Activated CD4-positive, alpha-beta T cell treated with anti-CD3 and anti-CD28 coated beads for 36 hours (primary cell): ENCODE measurements around the gene AGAP2. TPM values are rescaled to one million over a fixed set of nuclear protein-coding genes. Genes with fewer than 3 reads are reported as not detected.

Experiments used
- ATAC-seq: fragments of 200-7000 bp; cut with Tn5 transposase; one replicate; pipeline ENCODE4 v1.10.0; 2021; ENCODE audit warnings: mild to moderate bottlenecking, moderate library complexity
- CTCF ChIA-PET: fragments of 350-600 bp; sonication (Branson Sonifier 250); formaldehyde crosslinking; loops from one replicate; lab custom pipeline; 2021; ENCODE audit warnings: antibody characterized with exemption; lab: Charles Lee
- POLR2A ChIA-PET: fragments of 350-600 bp; sonication (Branson Sonifier 250); formaldehyde crosslinking; loops from one replicate; lab custom pipeline; 2021; ENCODE audit warnings: antibody characterized with exemption, inconsistent platforms; lab: Charles Lee
- DNase-seq: peaks from one replicate; pipeline ENCODE4 v3.0.0-alpha.2; 2020
- H3K27ac Mint-ChIP-seq: one replicate; pipeline ENCODE4 v1.8.0; 2021; ENCODE audit warnings: mixed read lengths
- H3K27me3 Mint-ChIP-seq: one replicate; pipeline ENCODE4 v1.8.0; 2021; ENCODE audit warnings: mixed read lengths
- H3K36me3 Mint-ChIP-seq: one replicate; pipeline ENCODE4 v1.8.0; 2021; ENCODE audit warnings: low read depth, mixed read lengths
- H3K4me1 Mint-ChIP-seq: one replicate; pipeline ENCODE4 v1.8.0; 2021; ENCODE audit warnings: mixed read lengths
- H3K4me3 Mint-ChIP-seq: one replicate; pipeline ENCODE4 v1.8.0; 2021; ENCODE audit warnings: mild to moderate bottlenecking, moderate library complexity, mixed read lengths
- H3K9me3 Mint-ChIP-seq: one replicate; pipeline ENCODE4 v1.8.0; 2021; ENCODE audit warnings: low read depth, mixed read lengths
- intact Hi-C, 2 experiments: fragments of 100-400 bp; cut with DNase I in 1 of 2; cut with micrococcal nuclease in 1 of 2; formaldehyde crosslinking; loops; one replicate each; pipeline versions ENCODE4 v1.14.2 to v1.15.1; 2022 to 2024; cut with DNase I, micrococcal nuclease
- total RNA-seq, 2 experiments: library from RNA; stranded (reverse); gene quantifications; one replicate each; pipeline ENCODE4 v1.2.3, GENCODE V29; 2021

Gene AGAP2
- total RNA-seq, 2 experiments from 2014 or later, result 28.0 to 46.9 TPM

DNA sequence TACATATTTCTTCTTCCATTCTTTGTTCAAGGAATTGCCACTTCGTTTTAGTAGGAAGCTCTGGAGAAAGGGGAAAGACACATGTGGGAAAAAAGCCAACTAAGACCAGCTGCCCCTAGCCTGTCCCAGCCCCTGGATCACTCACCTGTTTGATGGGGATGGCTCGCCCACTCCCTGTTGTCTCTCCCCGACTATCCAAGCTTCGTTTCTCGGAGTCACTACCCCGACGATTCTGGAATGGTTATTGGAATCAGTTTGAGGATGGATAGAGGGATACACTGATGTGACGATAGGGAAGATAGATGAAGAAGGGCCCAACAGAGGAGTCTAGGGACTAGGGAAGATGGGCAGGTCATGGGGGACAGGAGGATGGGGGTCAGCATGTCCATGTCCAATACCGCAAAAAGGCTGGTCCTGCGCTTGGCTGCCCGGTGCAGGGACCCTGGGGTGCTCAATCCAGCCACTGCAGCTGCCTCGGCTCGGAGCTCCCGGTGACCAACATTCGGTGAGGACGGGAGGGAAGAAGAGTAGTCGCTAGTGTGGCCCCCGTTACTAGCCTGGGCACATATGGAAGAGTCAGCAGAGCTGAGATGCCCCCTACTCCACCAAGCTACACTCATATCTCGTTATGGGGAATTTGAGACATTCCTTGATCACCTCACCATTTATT, 7.0 kb downstream of the AGAP2 start:
- H3K36me3 Mint-ChIP-seq, result peaks cover 60% of the 10 kb centered on the region
- ATAC-seq (no peak), DNase-seq (no peak)
- no peaks in the 10 kb centered on the region for H3K27me3 Mint-ChIP-seq
- ChIA-PET CTCF (interaction anchor here (0.6 to 1.5 kb wide), 4 partner anchors 8 to 320 kb away, joined by 3 to 4 read pairs (median 3); no protein-coding TSS in a partner anchor), POLR2A (no interaction called here)
- intact Hi-C loops, result no loop called here
- H3K9me3 Mint-ChIP-seq, result no peaks in the 10 kb centered on the region
- H3K4me1 Mint-ChIP-seq, result peaks cover 3% of the 10 kb centered on the region
- no peak overlapping the region for H3K4me3 Mint-ChIP-seq
- no peak overlapping the region for H3K27ac Mint-ChIP-seq

DNA sequence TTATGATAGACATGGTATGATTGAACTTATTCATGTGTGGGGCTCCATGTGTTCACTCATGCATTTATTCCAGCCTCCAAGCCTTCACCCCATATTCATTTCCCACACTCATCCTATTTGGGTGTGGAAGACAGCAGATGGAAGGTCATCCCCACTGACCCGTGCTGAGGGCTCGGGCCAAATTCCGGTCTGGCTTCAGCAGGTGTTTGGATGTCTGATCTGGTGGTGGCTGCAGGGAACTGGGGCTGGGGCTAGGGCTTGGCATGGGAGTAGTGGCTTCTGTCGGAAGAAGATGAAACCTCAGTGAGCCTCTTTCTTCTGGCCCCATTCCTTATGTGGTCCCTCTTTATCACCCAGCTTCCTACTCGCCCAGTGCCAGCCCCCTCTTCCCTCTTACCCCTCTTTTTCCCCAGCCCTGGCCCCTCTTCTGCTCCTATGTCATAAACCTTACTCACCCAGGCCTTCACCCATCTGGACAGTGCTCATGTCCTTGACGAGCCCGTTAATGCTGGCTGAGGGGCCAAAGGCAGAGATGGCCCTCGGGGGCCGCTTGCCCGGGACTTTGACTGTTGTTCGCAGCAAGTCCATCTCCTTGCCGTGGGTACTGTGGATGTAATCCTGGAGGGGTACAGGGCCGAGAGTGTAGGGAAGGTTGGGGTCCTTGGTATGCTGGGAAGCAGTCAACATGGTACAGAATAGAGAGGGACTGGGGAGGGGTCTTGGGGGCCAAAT, 8.0 kb downstream of the AGAP2 start:
- ATAC-seq (no peak), DNase-seq (no peak)
- no peaks in the 10 kb centered on the region for H3K4me1 Mint-ChIP-seq
- H3K36me3 Mint-ChIP-seq, result peaks cover 61% of the 10 kb centered on the region
- no peak overlapping the region for H3K4me3 Mint-ChIP-seq
- no peaks in the 10 kb centered on the region for H3K27me3 Mint-ChIP-seq
- intact Hi-C loops, result no loop called here
- H3K9me3 Mint-ChIP-seq, result no peaks in the 10 kb centered on the region
- no peak overlapping the region for H3K27ac Mint-ChIP-seq
- ChIA-PET CTCF (interaction anchor here (0.5 kb wide), 1 partner anchor 148 kb away, joined by 3 read pairs; no protein-coding TSS in a partner anchor), POLR2A (no interaction called here)

DNA sequence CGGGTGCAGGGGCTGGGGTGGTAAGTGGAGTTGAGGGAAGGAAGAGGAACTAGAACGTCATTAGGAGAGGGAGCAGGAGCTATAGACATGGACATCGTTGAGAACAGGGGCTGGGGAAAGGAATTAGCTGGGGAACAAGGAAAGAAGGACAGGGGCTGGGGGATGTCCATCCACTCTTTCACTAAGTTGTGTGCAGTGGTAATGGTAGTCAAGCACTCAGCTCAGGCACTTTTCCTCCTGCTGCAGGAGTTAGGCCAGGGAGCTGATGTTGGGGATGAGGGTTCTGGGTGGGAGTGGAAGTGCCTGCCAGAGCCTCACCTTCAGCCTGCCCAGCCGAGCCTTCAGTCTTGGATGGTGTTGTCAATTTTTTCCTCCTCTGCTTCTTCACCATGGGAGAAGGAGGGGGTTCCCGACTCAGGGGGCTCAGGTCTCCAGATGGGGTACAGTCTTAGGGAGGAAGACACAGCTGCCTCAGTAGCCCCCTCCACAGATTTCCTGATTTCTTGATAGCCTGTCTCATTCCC, 9.2 kb downstream of the AGAP2 start:
- no peak for ATAC-seq
- H3K4me3 Mint-ChIP-seq, result no peak overlapping the region
- H3K9me3 Mint-ChIP-seq, result no peaks in the 10 kb centered on the region
- peaks cover 54% of the 10 kb centered on the region for H3K36me3 Mint-ChIP-seq
- no peaks in the 10 kb centered on the region for H3K27me3 Mint-ChIP-seq
- intact Hi-C loops, result no loop called here
- H3K4me1 Mint-ChIP-seq, result no peaks in the 10 kb centered on the region
- H3K27ac Mint-ChIP-seq, result no peak overlapping the region
- ChIA-PET POLR2A (no interaction called here), CTCF (interaction anchor here (0.9 kb wide), 1 partner anchor 14 kb away, joined by 3 read pairs; no protein-coding TSS in a partner anchor)
- DNase-seq, result no peak

DNA sequence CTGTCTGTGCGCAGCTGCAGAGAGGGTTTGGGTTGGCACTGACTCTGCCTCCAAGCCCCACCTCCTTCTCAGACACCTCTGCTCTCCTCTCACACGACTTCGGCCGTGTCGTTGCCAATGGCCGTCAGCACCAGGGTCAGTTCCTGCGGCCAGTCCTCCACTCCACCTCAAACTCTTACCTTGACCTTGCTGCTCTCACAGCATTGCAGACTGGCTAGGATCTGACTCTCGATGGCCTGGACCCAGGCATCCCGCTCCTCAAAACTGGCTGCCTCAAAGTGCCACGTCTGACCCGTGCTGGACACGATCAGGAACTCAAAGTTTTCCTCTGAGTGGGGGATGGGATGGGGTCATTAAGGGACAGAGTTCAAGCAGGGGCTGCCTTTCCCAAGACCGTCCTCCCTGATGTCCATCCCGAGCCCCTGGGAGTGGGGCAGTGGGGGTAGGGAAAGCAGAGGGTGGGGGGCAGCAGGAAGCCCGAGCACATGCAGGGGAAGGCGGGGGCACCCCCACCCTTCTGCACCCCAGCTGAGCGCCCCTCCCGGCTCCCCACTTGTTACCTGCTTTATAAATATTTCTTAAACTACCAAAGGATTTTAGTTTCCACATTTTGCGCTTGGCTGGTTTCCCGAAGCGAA, 10.7 kb downstream of the AGAP2 start:
- H3K4me3 Mint-ChIP-seq, result no peak overlapping the region
- intact Hi-C loops, result no loop called here
- CTCF ChIA-PET, result interaction anchor here (0.7 kb wide), 1 partner anchor 213 kb away, joined by 3 read pairs; no protein-coding TSS in a partner anchor
- no peaks in the 10 kb centered on the region for H3K9me3 Mint-ChIP-seq
- ATAC-seq (no peak), DNase-seq (no peak)
- no peaks in the 10 kb centered on the region for H3K27me3 Mint-ChIP-seq
- no peak overlapping the region for H3K27ac Mint-ChIP-seq
- POLR2A ChIA-PET, result no interaction called here
- peaks cover 44% of the 10 kb centered on the region for H3K36me3 Mint-ChIP-seq
- H3K4me1 Mint-ChIP-seq, result no peaks in the 10 kb centered on the region

DNA sequence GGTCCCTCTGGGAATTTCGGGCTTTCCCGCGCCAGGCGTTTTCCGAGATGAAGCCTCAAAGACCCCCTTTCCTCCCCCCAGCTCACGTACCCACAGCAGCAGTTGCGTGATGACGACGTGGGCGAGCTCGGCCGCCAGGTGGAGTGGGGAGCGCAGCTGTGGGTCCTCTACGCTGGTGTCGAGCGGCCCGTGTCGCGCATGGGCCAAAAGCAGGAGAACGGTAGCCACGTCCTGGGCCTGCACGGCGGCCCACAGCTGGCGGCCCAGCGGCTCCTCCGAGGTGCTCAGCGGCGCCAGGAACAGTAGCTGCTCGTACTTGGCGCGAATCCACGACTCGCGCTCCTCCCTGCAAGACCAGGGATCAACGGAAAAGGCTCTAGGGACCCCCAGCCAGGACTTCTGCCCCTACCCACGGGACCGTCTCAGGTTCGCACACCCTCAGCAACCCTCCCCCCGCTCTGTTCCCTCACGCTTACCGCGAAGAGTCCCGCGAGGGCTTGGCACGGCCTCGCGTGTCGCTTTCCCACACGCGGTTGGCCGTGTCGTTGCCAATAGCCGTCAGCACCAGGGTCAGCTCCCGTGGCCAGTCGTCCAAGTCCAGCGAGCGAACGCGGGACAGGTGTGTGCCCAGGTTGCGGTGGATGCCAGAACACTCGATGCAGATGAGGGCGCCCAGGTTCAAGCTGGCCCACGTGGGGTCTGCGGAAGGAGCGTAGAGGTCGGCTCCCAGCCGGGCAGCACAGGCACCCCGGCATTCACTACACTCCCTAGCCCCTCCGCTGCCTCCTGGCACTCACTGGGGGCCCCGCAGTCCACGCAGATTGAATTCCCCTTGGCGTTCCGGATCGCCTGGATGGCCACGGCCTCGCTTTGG, 11.4 kb downstream of the AGAP2 start:
- Mint-ChIP-seq H3K9me3 (no peaks in the 10 kb centered on the region), H3K4me3 (no peak overlapping the region), H3K36me3 (peaks cover 37% of the 10 kb centered on the region), H3K4me1 (no peaks in the 10 kb centered on the region), H3K27me3 (no peaks in the 10 kb centered on the region), H3K27ac (no peak overlapping the region)
- no peak for ATAC-seq
- DNase-seq, result no peak
- CTCF ChIA-PET, result interaction anchor here (1.0 to 1.6 kb wide), 2 partner anchors 12 to 29 kb away, joined by 5 to 7 read pairs; no protein-coding TSS in a partner anchor
- POLR2A ChIA-PET, result no interaction called here
- intact Hi-C loops, result no loop called here

DNA sequence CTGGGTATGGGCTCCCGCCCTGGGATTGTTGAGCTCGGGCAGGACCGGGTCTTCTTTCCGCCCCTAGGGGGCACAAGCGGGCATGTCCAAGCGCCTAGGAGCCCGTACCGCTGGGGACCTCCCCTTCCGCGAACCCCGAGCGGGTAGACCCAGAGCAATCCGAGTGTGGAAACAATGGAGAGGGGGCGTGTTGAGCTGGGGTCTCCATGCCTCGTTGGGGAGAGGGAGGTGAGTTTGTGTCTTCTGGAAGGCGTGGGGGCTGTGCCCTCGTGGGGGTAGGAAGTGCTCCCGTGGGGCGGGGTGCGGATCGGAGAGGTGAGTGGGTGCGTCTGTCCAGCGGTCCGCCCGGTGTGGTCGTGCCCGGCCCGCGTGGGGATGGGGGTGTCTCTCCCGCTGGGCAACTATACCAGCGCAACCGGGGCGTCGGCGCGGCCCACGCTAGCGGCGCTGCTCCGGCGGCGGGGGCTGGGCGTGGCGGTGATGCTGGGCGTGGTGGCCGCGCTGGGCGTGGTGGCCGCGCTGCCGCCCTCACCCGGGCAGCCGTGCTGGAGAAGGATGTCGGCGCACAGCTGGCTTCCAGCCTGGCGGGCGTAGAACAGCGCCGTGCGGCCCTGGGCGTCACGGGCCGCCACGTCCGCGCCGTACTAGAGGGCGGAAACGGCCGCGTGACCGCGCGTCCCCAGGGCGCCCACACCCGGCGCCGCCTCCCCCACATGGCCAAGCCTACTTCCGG, 12.2 kb downstream of the AGAP2 start:
- DNase-seq (peak; percentile 59), ATAC-seq (peak; percentile 45)
- Mint-ChIP-seq H3K9me3 (no peaks in the 10 kb centered on the region), H3K4me1 (no peaks in the 10 kb centered on the region), H3K27ac (no peak overlapping the region), H3K27me3 (no peaks in the 10 kb centered on the region), H3K4me3 (no peak overlapping the region), H3K36me3 (peaks cover 34% of the 10 kb centered on the region)
- ChIA-PET POLR2A (no interaction called here), CTCF (interaction anchor here (0.7 to 1.6 kb wide), 5 partner anchors 9 to 30 kb away, joined by 3 to 7 read pairs (median 5); no protein-coding TSS in a partner anchor)
- intact Hi-C loops, result no loop called here

DNA sequence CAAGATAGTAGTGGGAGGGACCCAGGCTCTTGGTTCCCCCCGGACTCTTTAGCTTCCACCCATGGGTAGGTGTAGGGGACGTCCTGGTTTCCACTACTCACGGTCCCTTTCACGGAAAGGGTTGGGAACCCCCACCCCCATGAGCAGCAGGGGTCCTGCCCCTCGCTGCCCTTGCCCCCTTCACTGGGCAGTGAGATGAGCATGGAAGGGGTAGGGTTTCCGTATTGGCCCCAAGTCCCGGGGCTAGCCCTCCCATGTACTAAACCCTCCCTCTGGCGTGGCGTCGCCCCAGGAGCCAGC, 12.7 kb downstream of the AGAP2 start:
- Mint-ChIP-seq H3K4me1 (no peaks in the 10 kb centered on the region), H3K27ac (no peak overlapping the region), H3K27me3 (no peaks in the 10 kb centered on the region), H3K9me3 (no peaks in the 10 kb centered on the region), H3K36me3 (peaks cover 31% of the 10 kb centered on the region), H3K4me3 (no peak overlapping the region)
- intact Hi-C loops, result no loop called here
- ChIA-PET CTCF (interaction anchor here (0.7 to 1.6 kb wide), 5 partner anchors 9 to 31 kb away, joined by 3 to 7 read pairs (median 5); no protein-coding TSS in a partner anchor), POLR2A (no interaction called here)
- no peak for ATAC-seq
- no peak for DNase-seq

DNA sequence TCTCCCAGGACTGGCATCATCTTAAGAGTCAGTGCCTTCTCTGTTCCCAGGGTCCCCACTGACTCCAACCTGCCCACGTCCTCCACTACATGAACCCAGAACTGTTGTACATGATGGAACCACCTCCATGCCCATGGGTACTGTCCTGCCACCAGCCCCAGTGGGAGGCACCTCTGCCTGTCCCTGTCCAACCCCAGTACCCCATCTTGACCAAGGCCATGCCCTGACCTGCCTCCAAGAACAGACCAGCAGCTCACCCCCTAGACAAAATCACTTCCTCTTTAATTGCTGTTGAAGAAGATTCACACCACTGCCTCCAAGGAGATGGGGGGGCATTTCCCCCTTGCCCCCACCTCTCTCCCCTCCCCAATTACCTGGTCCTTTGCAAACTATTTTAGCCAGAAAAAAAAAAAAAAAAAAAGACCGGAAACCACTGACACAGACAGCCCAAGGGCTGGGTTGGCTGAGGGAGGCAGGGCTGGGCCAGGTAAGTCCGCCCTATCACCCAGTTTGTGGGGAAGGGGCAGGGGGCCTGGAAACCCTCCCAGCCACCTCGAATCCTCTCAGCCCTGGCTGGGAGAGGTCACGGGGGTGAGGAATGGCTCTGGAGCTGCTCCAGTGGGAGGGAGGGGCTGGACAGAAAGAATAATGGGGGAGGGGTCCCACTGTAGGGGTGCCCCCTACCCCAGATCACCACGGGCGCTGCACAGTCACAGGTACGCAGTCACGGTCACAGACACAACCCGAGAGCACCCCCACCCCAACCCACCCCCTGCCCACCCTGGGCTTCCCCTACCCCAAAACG, 13.4 kb downstream of the AGAP2 start:
- ChIA-PET POLR2A (no interaction called here), CTCF (interaction anchor here (0.6 to 1.6 kb wide), 3 partner anchors 16 to 71 kb away, joined by 3 to 5 read pairs (median 3); no protein-coding TSS in a partner anchor)
- H3K27me3 Mint-ChIP-seq, result no peaks in the 10 kb centered on the region
- no peak overlapping the region for H3K4me3 Mint-ChIP-seq
- H3K4me1 Mint-ChIP-seq, result no peaks in the 10 kb centered on the region
- ATAC-seq (no peak), DNase-seq (no peak)
- no peaks in the 10 kb centered on the region for H3K9me3 Mint-ChIP-seq
- intact Hi-C loops, result no loop called here
- H3K27ac Mint-ChIP-seq, result peak overlapping the region; percentile 22
- H3K36me3 Mint-ChIP-seq, result peaks cover 27% of the 10 kb centered on the region

DNA sequence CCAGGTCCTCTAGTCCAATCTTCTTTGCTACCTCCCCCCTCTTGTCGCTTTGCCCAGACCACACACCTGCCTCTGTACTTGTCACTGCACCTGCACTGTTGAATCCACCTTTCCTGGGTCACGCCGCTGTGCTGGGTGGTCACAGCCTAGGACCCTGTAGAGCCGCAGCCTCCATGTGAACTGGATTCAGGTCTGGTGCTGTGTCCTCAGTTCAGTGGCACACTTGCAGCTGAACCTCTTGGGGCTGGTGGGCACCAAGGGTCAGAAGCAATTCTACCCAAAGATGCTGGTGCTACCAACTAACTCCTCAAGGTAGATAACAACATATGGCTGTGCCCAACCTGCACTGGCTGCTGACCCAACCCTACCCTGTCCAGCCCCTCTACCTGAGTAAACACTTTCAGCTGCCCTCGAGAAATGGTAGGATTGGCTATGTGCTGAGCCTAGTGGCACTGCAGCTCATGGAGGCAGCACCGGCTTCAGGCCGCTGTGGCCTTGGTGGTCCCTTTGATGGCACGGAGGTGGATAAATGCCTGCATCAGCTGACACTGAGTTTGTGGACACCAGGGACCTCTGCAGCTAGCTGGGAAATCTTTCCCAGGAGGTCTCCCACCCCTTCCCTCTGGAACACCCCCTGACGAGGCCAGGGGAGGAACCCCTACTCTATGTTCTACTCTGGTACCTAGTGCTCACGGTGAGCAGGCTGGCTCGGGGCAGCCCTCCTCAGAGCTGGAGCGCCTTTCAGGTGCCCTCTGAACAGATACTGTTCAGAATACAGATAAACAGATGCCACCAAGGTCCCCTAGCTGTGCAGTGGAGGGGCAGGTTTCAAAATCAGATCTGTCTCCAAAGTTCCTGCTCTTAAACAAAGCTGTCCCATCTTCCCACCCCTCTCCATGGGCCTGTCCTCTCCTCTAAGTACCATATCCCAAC, 14.3 kb downstream of the AGAP2 start:
- H3K36me3 Mint-ChIP-seq, result peaks cover 32% of the 10 kb centered on the region
- peak overlapping the region; percentile 22 for H3K27ac Mint-ChIP-seq
- ATAC-seq (no peak), DNase-seq (no peak)
- ChIA-PET CTCF (interaction anchor here (0.6 to 1.2 kb wide), 2 partner anchors 7 to 72 kb away, joined by 3 to 4 read pairs; no protein-coding TSS in a partner anchor), POLR2A (no interaction called here)
- H3K4me1 Mint-ChIP-seq, result no peaks in the 10 kb centered on the region
- intact Hi-C loops, result no loop called here
- no peak overlapping the region for H3K4me3 Mint-ChIP-seq
- H3K9me3 Mint-ChIP-seq, result no peaks in the 10 kb centered on the region
- no peaks in the 10 kb centered on the region for H3K27me3 Mint-ChIP-seq
